Measurements from ENCODE around the gene PROB1.
"Not testable (repeated sequence)": the region's sequence is repeated elsewhere in the genome, so short reads cannot be mapped to it uniquely, and the experiment has no call there.

The PROB1 gene

DNA sequence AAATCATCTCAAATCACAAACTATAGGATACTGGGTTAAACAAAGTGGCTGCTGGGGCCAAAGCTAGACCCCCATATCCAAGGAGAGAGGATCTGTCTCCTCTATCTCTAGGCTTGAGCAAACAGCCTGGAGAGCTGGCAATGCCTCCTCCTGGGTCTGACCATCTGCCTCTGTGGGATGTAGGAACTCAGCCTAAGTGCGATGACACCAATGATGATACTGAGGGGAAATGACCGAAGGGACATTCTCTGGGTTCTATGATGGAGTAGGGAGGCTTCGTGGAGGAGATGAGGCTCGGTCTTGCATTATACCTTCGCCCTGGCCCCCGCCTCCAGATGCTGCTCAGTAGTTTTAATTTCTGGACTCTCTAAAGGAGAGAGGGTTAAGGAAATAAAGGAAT, 18.2 kb upstream of the PROB1 start:
- no peak for DNase-seq (ENCODE audit: low spot score)

DNA sequence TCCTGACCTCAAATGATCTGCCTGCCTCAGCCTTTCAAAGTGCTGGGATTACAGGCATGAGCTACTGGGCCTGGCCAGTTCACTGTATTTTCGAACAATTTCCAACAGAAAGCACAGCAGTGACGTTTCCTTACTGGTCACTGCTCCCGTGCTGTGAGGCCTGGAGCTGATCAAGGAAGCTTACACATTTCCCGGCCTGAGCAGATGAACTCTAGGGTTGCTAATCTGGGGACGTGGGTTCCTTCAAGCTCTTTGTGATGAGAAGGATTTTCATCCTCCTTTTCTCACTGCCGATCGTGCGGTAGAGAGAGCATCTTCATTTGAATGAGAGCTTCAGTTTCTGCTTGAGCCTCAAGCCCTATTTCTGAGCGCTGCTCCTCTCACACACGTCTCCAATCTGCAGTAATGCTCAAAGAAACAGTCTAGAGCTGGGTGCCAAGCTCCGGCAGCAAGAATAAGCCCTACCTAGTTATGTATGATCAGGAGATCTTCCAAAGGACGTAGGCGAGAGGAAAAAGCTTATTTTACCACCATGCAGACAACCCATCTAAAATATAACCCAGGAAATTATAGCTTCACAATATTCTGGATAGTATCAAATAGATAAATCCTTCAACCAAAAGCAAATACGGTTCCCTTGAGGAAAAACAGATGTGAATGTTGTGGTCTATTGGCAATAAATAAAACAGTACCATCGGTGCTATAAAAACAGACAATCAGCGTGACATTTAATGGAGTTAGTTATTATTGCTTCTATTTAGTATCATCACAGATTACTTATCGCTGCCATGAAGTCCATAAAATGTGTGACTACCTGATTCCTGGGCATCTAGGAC, 16.3 kb upstream of the PROB1 start:
- DNase-seq (ENCODE audit: low spot score), result peak; percentile 72

DNA sequence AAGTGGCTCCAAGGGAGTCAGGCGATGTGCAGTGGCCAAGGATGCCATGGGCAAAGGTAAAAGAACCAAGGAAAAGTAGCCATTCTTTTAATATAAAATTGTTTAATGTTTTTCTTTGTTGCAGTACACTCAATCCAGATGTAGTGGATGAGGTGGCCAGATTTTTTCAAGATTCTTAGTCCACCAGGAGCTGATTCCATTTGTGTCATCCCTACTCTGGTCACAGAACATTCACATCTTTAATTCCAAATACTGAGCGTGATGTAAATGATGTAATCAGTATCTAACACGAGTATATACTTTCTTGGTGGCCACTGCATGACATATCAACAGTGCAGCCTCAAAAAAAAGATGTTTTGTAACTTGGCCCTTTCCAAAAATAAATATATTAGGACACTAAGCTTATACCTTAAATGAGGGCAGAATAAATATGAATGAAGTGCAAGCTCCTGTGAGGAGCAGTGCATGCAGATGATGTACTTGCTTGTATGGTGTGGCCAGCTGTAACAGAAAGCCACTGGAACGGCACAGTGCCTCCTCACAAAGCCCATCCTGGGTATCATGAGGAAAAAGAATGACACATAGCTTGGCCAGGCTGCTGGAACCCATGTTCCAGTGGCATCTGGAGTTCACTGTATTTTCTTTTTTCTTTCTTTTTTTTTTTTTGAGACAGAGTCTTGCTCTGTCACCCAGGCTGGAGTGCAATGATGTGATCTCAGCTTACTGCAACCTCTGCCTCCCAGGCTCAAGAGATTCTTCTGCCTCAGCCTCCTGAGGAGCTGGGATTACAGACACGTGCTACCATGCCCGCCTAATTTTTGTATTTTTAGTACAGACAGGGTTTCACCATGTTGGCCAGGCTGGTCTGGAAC, 15.5 kb upstream of the PROB1 start:
- no peak for DNase-seq (ENCODE audit: low spot score)

DNA sequence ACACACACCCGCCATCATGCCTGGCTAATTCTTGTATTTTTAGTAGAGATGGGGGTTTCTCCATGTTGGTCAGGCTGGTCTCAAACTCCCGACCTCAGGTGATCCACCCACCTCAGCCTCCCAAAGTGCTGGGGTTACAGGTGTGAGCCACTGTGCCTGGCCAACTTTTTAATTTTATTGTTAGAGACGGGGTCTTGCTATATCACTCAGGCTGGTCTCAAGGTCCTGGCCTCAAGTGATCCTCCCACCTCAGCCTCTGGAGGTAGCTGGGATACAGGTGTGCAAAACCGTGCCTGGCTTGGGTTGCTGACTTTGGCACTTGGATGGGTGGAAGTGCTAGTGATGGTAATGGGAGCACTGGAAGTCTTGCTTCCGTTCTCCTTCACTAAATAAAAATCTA, 14.2 kb upstream of the PROB1 start:
- DNase-seq (ENCODE audit: low spot score), result not testable (repeated sequence)

DNA sequence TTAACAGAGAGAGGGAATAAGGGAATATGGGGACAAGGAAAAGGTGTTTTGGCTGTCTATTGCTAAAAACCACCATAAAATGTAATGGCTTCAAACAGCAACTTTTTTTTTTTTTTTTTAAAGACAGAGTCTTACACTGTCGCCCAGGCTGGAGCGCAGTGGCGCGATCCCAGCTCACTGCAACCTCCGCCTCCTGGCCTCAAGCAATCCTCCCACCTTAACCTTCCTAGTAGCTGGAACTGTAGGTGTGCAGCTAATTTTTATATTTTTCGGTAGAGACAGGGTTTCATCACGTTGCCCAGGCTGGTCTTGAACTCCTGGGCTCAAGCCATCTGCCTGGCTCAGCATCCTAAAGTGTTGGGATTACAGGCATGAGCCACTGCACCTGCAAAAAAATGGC, 13.3 kb upstream of the PROB1 start:
- no peak for DNase-seq (ENCODE audit: low spot score)

DNA sequence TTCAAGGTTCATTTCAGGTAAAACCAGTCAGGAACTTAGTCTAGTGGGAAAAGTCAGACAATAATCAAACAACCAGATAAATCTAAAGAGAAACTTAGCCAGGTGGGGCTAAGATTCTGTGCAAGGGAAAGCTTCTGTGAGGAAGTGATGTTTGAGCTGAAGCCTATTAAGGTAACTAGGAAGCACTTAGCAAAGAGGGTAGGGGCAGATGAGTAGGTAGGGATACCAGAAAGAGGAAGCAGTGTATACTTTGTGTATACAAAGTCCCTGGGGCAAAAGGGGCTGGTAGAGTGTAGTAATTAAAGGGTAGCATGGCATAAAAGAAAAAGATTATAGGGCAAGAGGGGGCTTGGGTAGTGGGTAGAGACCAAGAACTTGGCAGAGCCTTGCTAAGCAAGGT, 12.6 kb upstream of the PROB1 start:
- DNase-seq (ENCODE audit: low spot score), result no peak

DNA sequence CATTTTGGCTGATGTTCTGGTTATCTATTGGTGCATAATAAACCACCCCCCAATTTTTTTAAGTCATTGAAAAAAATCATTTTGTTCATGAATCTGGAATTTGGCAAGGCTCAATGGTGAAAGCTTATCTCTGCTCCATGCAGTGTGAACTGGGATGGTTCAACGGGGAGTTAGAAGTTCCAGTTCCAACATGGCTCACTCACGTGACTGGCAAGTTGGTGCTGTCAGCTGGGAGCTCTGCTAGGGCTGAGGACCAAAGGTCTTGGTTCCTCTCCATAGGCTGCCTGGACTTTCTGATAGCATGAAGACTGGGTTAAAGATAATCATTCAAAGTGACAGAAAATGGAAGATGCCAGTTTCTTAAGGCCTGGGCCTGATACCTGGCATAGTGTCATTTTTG, 12.1 kb upstream of the PROB1 start:
- no peak for DNase-seq (ENCODE audit: low spot score)

DNA sequence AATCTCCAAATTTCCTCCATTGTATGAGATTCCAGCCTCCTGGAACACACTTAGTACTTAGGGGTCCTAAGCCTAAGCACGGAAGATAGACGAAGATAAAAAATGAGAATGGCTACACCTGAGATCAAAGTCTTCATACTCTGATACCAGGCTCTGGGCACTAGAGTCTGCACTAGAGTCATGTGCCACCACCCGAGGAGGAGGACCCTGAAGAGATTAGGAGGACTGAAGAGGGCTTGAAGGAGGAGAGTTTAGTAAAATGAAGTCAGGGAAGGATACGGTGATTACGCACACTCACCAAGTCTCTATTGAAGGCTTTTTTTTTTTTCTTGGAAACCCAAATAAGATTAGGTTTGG, 9.6 kb upstream of the PROB1 start:
- DNase-seq (ENCODE audit: low spot score), result no peak

DNA sequence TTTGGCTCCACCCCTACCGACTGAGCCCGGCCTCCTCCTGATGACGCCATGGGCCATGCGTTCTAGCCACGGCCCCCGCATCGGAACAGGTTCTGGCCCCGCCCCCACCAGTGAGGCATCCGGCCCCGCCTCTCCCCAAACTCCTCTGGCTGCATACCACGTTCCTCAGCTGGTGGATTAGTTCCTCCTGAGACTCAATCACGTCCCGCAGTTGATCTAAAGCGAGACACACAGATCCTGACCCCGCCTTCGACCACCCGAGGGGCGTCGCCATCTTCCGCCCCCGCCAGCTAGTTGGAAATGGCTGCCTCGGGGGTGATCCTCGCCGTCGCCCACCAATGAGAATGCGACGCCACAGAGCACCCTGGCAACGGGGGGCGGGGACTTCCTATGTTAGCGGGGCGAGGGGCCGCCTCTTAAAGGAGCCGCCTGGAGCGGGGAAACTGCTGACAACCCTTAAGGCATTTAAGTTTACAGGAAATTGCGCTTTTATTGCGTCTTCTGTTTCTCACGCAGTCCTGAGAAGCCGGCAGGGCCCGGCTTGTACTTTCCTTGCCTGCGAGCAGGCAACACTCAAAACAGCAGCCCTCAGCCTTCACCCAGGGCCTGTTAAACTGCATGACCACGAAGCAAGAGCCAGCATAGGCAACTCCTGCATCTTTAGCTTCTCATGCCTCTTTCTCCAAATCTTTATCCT, 9.0 kb upstream of the PROB1 start, which contains the start of gene SPATA24:
SPATA24 (minus strand) TSS at position 303 of the 697 bp plus-strand sequence; CDS start at position 274, 29 bp downstream.
- peak; percentile 98 for DNase-seq (ENCODE audit: low spot score)

DNA sequence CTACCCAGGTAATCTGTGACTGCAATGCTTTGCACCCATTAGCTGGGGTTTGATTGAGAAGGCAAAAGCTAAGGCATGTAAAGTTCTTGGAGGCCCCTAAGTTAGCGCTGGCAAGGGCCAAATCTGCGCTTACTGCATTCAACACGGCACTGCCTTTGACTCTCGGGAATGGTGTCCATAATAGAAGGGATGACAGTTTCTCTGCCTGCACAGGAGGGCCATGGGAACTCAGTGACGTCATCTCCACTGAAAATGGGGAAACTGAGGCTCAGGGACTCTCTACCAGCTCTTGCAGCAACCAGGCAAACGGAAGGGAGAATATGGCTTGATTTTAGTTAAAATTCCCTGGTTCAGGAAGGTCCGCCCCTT, 8.5 kb upstream of the PROB1 start:
- DNase-seq (ENCODE audit: low spot score), result no peak

DNA sequence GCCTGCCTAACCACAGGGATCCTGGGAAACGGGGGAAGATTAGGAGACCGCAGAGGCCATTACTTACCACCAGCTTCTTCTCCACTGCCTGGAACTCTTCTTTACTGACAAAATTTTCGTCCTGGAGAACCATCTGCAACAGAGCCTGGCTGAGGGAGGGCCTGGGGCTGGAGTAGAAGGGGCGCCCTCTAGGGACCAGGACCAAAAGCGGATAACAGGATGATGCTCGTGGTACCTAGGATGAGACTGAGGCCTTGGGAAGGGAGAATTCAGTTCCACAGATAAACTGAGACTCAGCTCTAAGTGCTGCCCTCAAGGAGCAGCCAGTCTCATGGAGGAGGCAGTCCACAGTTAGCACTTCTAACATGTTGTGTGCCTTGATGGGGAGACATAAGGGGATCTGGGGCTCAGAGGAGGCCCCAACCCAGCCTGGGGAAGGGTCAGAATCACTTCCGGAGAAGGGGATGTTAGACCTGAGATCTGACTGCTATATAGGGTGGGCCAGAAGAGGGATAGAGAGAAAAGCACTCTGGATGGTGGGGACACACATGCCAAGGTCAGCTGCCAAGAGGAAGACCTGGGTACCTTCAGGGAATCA, 7.8 kb upstream of the PROB1 start:
- no peak for DNase-seq (ENCODE audit: low spot score)

DNA sequence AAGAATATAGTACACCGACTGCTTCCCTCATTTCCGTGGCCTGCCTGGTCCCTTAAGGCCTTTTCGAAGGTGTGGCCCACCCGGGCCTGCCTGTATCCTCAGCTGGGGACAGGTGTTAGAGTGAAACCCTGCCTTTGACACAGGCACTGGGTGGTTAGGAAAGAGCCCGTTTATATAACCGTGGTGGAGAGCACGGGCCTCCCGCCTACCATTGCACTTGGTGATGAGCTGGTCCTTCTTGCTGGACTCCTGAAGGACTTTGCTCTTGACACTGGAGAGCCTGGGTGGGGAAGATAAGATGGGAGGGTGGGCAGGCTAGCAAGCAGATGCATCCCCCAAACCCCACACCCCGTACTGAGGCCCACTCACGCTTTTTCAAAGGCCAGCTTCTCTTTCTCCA, 6.6 kb upstream of the PROB1 start:
- DNase-seq (ENCODE audit: low spot score), result no peak

DNA sequence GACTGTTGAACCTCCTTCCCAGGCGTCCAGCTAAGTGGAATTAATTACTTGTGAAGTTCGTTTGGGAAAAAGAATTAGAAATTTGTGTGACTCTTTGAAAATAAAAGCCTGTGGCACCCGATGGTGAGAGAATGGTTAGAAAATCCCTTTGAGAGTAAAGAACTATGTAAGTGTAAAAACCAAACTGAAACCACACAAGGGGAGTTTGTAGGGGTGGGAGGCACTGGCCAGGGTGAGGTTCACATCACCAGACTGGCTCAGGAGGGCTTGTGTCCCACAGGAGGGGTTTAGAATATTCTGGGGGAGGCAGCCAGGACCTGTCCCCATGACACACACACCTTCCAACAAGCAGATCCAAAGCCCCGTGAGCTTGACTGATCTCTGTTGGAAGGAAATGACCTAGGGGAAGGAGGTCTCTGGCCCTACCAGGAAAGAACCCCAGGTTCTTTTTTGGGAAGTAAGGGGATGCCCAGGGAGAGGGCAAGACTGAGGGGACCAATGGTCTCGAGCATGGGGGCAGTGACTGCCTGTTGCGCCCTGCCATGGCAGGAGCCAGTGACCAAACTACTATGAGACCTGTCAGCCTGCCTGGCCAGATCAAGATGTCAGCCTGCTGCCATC, 4.7 kb upstream of the PROB1 start:
- DNase-seq (ENCODE audit: low spot score), result no peak

DNA sequence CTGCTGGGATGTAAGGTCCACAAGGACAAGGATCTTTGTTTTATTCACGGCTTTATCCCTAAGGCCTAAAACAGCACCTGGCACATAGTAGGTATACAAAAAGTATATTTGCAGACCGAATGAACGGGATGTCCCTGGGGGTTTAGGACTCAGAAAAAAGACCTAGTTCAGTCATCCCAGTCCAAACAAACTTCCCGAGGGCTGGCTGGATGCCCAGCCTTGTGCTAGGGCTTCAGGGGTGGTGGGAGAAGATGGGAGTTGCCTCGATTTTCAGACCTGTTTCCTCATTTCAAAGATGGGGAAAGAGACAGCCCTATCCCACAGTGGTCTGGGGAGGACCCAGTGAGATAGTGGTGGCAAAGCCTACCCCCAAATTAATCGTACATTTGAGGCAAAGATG, 3.0 kb upstream of the PROB1 start:
- no peak for DNase-seq (ENCODE audit: low spot score)

DNA sequence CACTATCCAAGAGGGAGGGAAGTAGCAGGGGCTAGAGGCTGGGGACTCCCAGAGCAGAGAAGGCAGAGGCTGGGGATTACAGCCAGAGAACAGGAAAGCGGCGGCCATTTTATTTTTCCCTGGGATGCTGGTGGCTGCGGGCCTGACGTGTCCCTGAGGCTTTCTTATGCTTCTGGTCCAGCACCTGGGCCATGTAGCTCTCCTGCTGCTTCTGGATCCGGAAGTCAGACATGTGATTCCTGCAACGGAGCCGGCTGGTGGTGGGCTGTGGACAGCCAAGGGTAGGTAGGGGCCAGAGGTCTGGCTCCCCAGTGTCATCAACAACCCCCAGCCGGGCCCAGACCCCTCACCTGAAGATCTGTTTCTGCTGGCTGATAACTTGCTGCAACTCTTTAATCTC, 1.8 kb upstream of the PROB1 start:
- no peak for DNase-seq (ENCODE audit: low spot score)

DNA sequence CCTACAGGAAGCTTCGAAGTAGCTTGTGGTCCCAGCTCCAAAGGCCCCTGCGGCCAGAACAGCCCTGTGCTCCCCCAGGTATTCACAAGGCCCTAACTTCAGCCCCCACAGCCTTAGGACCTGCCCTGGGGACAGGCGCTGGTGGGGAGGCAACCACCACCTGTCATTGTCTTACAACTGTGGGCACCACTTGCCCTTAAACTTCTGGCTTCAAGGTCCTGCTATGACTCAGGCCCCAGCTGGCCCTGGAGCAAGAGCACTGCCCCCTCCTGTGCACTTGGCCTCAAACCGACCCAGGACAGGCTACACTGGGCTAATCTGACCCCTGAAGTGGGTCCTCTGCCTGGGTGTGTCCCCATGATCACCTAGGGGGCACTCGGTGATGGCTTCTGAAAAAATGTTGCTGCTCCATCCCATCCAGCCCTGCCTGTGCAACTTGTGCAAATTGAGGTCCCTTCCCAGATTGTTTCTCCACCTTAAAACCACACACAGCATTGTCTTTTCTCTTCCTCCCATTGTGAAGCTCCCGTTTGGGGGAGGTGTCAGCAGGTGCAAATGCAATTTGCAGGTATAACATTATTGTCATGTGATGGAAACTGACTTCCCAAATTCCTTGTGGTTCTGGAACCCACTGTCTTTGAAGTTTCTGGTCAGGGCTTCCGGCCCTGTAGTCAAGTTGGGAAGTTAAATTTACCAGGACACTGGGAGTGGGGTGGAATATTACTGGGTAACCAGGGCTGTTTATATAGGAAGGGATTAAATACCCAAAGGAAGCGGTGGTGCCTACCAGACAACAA, 1.1 kb upstream of the PROB1 start:
- DNase-seq (ENCODE audit: low spot score), result no peak

DNA sequence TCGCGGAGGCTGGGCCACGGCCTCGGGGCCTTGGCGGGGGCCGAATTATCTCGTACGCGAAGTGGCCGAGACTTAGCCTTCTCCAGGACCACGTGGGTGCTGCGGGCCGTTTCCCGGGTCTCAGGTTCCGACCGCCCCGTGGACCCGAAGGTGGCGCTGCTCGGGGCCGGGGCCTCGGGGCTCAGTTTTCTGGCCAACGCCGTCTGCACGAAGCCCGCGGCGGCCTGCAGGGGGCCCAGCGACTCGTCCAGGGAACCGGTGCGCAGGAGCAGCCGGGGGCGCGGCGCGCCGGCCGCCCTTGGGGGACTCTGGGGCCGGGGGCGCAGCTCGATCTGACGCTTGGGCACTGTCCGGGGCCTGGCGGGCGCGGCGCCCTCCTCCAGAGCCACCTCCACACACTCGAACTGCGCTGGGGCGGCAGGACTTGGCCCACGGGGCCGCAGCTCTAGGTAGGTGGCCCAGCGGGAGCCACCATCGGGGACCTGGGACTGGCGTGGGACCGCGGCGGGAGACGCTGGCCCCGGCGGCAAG, 716 bp downstream of the PROB1 start:
- no peak for DNase-seq (ENCODE audit: low spot score)

DNA sequence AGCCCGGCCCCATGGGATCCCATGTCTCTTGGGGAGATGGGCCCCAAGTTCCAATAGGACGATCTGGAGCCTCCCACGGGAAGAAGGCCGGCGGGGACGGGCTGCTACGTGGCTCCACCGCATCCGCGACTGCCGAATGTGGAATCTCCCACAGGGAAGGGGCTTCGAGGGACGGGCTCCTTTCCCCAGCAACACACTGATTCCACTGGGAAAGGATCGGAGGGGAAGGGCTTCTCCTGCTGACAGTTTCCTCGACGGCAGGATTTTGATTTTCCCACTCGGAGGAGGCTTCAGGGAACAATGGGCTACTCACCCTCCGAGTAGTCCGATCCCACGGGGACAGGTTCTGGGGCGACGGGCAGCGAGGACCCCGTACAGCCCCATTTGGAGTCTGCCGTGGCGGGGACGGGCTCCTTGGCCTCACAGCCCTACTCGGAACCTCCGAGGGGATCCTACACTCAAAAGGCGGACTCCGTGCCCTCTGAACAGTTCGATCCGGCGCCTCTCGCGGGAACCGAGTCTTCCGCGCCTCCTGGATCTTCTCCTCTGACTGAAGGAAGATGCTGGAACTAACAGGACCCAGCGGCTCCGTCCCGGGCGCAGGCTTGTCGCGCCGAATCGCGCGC, 1.3 kb downstream of the PROB1 start:
- no peak for DNase-seq (ENCODE audit: low spot score)

DNA sequence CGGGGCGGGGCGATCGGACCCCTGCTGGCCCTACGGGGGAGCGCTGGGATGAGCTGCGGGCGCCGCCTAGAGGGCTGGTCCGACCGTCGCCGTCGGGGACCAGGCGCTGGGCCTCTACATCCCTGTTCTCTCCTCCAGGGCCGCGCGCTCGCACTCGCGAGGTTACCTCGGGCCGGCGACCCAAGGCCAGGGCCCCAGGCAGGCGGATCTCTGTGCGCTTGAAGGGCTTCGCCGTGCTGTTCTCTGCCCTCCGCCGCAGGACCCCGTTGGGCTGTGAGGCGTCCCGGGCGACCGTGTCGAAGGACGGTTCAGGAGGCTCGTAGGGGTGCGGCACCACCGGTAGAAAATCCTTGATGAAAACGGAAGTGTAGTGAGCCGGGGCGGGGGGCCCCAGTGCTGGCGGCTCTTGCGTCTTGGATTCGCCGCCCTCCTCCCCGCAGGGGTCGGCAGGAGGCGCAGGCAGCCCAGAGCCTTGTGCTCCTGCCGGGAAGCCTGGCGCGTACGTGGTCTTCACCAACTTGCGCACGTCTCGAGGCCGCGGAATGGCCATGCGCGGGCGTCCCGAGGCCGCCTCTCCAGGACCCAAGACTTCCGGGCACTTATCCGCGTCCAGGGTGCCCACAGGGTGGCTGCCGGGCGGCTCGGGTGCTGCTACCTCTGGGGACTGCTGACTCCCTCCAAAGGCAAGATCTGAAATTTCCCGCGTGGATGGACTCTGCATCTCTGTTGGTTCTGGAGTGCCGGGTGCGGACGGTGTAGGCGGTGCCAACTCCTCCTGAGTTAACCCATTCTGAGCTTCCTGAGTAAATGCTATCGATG, 2.0 kb downstream of the PROB1 start:
- no peak for DNase-seq (ENCODE audit: low spot score)

DNA sequence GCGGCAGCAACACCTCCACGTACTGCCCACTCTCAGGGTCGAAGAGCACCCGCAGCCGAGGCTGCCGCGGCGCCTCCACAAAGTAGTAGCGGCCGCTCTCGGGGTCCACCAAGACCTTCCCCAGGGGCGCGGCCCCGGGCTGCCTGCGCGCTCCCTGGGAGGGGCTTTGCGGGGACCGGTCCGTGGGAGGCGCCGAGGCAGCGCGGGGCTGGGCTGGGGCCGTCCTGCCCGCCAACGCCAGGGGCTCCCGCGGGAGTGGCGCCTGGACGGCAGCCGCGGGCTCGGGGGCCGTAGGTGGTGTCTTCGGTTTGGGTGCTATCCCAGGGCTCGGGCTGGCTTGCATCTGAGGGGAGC, 2.6 kb downstream of the PROB1 start:
- no peak for DNase-seq (ENCODE audit: low spot score)

Data from putamen (tissue), 1 donor.